ENCODE results near the gene GMDS.

DNA sequence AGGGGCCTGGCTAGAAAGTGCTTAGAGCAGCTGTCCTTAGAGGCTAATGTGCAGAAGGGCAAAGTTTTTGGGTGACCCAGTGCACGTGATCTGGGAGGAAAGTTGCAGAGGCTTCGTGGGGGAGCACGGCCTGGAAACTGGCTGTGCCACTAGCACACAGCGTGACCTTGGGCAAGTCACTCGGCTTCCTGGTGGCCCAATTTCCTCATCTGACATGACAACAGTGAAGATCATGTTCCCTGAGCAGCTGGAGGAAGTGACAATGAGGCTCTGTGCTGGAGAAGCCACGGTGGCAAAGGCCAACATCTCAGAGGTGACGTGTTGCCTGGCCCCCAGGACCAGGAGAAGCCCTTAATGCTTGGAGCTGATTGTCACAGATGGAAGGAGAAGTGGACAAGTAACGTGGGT is 536.2 kb downstream of the GMDS start:
- TF ChIP-seq EZH2 (IDR thresholded peaks at IDR 0.05; ENCODE audit: insufficient read depth, poor library complexity, severe bottlenecking) = no peak
- no peak for TF ChIP-seq EZH2phosphoT487 (IDR thresholded peaks at IDR 0.05; ENCODE audit: insufficient read depth, low read depth)
